Vagina (tissue), 2 donors: ENCODE results near the gene MYH8. TPM values are rescaled to one million over a fixed set of nuclear protein-coding genes. Genes with fewer than 3 reads are reported as not detected.

ENCODE experiments used
- DNase-seq, 2 donors: peaks; one replicate each; pipeline ENCODE4 v3.0.0-alpha.2; 2017; ENCODE audit errors: extremely low spot score in 2 of 2
- H3K27ac ChIP-seq: fragments of 200-600 bp; sonication (generic); one replicate; pipeline ENCODE4 v1.5.1; 2019
- H3K27me3 ChIP-seq: fragments of 200-600 bp; sonication (generic); one replicate; pipeline ENCODE4 v1.5.1; 2019
- H3K36me3 ChIP-seq, 2 donors: fragments of 200-600 bp; sonication (generic); one replicate each; pipeline ENCODE4 v1.5.1; 2017 to 2019
- H3K4me1 ChIP-seq: fragments of 200-600 bp; sonication (generic); one replicate; pipeline ENCODE4 v1.5.1; 2019
- H3K4me3 ChIP-seq, 2 donors: fragments of 200-600 bp; sonication (generic); 1 replicate in 1 of 2; 2 replicates in 1 of 2; pipeline ENCODE4 v1.5.1; 2016 to 2019
- H3K9me3 ChIP-seq: fragments of 200-600 bp; sonication (generic); one replicate; pipeline ENCODE4 v1.5.1; 2019
- POLR2A ChIP-seq, 2 donors: fragments of 450-650 bp; IDR thresholded peaks; one replicate each; pipeline ENCODE4 v1.6.1; 2017; ENCODE audit warnings: antibody characterized with exemption in 2 of 2, mild to moderate bottlenecking in 2 of 2, moderate library complexity in 2 of 2
- POLR2AphosphoS5 ChIP-seq, 2 donors: sonication (generic); formaldehyde crosslinking; IDR thresholded peaks; one replicate each; pipeline ENCODE4 v1.9.0; 2017; ENCODE audit warnings: antibody characterized with exemption in 2 of 2, mild to moderate bottlenecking in 2 of 2, low read depth in 1 of 2; ENCODE audit not compliant: insufficient read depth in 1 of 2
- intact Hi-C: fragments of 100-400 bp; cut with DNase I; formaldehyde crosslinking; loops from one replicate; pipeline ENCODE4 v1.15.1; 2023
- total RNA-seq: library from RNA; depleted of rRNA; stranded (reverse); fragments of >200 nt; gene quantifications from one replicate; pipeline ENCODE4 v1.2.3, GENCODE V29; 2016
- TF ChIP-seq, protein P1 (sequence below), 3 experiments: fragments of 450-650 bp in 2 of 3; fragments of 200-600 bp in 1 of 3; sonication (generic) in 1 of 3; IDR thresholded peaks; one replicate each; pipeline ENCODE4 v1.5.1; 2017 to 2019; ENCODE audit warnings: antibody characterized with exemption in 3 of 3, mild to moderate bottlenecking in 2 of 3, moderate library complexity in 2 of 3

The MYH8 gene
- total RNA-seq, 1 donor from 2014 or later = not detected

DNA sequence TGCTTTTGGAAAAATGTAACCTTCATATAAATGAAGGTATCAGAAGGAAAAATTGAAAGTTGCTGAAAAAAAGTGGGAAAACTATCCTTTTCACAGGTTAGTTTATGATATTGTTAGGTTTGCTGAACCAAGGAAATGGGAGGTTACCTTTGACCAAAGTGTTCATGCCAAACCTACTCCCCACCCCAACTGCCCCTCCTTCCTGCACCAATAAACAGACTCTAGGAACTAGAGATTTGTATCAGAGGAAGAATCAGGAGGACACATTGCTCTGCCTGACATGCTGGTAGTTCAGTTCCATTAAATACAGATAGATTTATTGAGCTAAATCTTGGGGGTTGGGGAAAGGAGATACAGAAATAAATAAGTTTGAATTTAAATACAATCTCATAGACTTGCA is 18.2 kb downstream of the MYH8 start:
- Histone ChIP-seq H3K36me3 (no peaks in the 10 kb centered on the region), H3K4me3 (no peak overlapping the region), H3K27me3 (no peaks in the 10 kb centered on the region), H3K9me3 (no peaks in the 10 kb centered on the region), H3K4me1 (no peaks in the 10 kb centered on the region), H3K27ac (no peak overlapping the region)
- intact Hi-C loops = no loop called here
- TF ChIP-seq, protein P1, sequence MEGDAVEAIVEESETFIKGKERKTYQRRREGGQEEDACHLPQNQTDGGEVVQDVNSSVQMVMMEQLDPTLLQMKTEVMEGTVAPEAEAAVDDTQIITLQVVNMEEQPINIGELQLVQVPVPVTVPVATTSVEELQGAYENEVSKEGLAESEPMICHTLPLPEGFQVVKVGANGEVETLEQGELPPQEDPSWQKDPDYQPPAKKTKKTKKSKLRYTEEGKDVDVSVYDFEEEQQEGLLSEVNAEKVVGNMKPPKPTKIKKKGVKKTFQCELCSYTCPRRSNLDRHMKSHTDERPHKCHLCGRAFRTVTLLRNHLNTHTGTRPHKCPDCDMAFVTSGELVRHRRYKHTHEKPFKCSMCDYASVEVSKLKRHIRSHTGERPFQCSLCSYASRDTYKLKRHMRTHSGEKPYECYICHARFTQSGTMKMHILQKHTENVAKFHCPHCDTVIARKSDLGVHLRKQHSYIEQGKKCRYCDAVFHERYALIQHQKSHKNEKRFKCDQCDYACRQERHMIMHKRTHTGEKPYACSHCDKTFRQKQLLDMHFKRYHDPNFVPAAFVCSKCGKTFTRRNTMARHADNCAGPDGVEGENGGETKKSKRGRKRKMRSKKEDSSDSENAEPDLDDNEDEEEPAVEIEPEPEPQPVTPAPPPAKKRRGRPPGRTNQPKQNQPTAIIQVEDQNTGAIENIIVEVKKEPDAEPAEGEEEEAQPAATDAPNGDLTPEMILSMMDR (IDR thresholded peaks at IDR 0.05) = no peak
- TF ChIP-seq POLR2A (IDR thresholded peaks at IDR 0.05) (no peak), POLR2AphosphoS5 (IDR thresholded peaks at IDR 0.05; ENCODE audit: insufficient read depth in 1 of 2, low read depth in 1 of 2) (no peak)
- no peak for DNase-seq

DNA sequence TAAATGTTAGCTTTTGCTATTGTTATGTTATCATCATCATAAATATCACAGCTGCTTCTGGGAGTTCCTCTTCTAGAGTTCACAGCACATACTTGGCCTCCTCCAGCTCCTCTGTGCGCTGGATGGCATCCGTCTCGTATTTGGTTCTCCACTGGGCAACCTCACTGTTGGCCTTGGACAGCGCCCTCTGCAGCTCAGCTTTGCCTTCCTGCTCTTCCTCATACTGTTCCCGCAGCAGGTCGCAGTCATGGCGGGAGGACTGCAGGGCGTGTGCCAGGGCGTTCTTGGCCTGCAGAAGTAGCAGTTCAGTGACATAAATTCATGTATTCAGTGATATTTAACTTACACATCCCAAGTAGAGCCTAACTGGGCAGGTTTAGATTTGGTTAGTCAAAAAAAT is 23.4 kb downstream of the MYH8 start:
- intact Hi-C loops = no loop called here
- no peaks in the 10 kb centered on the region for H3K27me3 ChIP-seq
- no peak for DNase-seq
- H3K27ac ChIP-seq = no peak overlapping the region
- no peak overlapping the region for H3K4me3 ChIP-seq
- TF ChIP-seq POLR2A (IDR thresholded peaks at IDR 0.05) (no peak), POLR2AphosphoS5 (IDR thresholded peaks at IDR 0.05; ENCODE audit: insufficient read depth in 1 of 2, low read depth in 1 of 2) (no peak)
- TF ChIP-seq, protein P1 (IDR thresholded peaks at IDR 0.05) = no peak
- no peaks in the 10 kb centered on the region for H3K9me3 ChIP-seq
- no peaks in the 10 kb centered on the region for H3K36me3 ChIP-seq
- H3K4me1 ChIP-seq = no peaks in the 10 kb centered on the region

DNA sequence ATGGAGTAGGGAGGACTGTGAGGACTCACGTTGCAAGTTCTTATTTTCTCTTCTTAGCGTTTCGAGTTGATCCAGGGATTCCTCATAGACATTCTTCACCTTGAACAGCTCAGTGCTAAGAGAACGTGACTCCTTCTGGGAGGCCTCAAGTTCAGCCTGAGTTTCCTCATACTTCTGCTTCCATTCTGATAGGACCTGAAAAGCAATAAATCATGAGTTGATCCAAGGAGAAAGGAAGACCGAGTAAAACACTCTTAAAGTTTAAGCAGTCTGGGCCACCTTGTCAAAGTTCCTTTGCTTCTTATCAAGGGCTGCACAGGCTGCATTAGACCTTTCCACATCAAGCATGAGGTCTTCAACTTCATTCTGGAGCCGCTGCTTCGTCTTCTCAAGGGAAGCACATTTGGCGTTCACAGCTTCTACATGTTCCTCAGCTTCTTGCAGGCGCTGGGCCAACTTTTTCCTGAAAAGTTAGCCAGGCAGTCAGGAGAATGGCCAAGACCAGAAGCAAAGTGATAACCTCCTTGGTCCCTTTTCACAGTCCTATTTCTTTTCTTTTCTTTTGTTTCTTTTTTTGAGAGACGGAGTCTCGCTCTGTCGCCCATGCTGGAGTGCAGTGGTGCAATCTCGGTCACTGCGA is 25.1 kb downstream of the MYH8 start:
- H3K4me1 ChIP-seq = no peaks in the 10 kb centered on the region
- TF ChIP-seq POLR2A (IDR thresholded peaks at IDR 0.05) (no peak), POLR2AphosphoS5 (IDR thresholded peaks at IDR 0.05; ENCODE audit: insufficient read depth in 1 of 2, low read depth in 1 of 2) (no peak)
- TF ChIP-seq, protein P1 (IDR thresholded peaks at IDR 0.05) = no peak
- DNase-seq = no peak
- no peaks in the 10 kb centered on the region for H3K27me3 ChIP-seq
- no peak overlapping the region for H3K4me3 ChIP-seq
- no peaks in the 10 kb centered on the region for H3K9me3 ChIP-seq
- no peak overlapping the region for H3K27ac ChIP-seq
- H3K36me3 ChIP-seq = no peaks in the 10 kb centered on the region
- intact Hi-C loops = no loop called here

DNA sequence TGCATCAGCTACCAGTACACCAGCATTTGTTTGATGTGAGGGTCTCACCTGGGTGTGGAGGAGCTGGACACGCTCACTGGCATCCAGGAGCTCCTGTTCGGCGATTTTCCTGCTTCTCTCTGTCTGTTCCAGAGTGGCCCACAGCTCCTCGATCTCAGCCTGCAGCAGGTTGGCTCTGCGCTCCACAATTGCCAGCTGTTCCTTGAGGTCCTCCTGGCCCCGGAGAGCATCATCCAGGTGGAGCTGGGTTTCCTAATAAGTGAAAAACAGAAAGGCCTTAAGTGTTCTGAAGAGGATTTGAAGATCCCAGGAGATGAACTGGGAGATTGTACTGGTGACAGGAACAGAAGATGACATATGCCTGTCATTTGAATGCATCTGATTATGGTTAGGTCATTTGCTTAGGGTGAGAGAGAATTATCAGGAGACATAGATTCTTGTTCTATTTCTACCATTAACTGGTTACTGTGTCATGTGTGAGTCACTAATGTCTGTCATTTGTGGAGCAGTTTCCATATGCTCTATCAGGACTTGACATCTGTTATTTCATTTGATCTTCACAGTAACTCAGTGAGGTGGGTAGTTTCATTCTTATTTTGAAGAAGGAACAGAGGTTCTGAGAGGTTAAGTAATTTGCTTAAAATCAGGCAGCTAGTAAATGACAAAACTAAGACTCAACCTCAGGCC is 27.4 kb downstream of the MYH8 start:
- no peak overlapping the region for H3K4me3 ChIP-seq
- H3K27me3 ChIP-seq = no peaks in the 10 kb centered on the region
- DNase-seq = no peak
- H3K4me1 ChIP-seq = no peaks in the 10 kb centered on the region
- no peak for TF ChIP-seq POLR2AphosphoS5 (IDR thresholded peaks at IDR 0.05; ENCODE audit: insufficient read depth in 1 of 2, low read depth in 1 of 2)
- no peak for TF ChIP-seq POLR2A (IDR thresholded peaks at IDR 0.05)
- TF ChIP-seq, protein P1 (IDR thresholded peaks at IDR 0.05) = no peak
- no peaks in the 10 kb centered on the region for H3K9me3 ChIP-seq
- intact Hi-C loops = no loop called here
- no peaks in the 10 kb centered on the region for H3K36me3 ChIP-seq
- H3K27ac ChIP-seq = no peak overlapping the region

DNA sequence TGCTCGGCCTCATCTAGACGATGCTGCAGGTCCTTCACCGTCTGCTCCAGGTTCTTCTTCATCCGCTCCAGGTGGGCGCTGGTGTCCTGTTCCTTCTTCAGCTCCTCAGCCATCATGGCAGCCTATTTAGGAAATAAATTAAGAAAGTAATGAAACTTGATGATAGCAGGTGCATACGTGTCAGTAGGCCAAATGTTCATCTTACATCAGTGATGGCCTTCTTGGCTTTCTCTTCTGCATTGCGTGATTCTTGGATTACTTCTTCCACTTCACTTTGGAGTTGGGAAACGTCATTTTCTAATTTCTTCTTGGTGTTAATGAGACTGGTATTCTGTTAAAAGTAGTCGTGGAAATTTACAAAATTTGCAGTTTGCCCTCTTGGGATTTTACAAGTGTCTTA is 28.9 kb downstream of the MYH8 start:
- H3K4me3 ChIP-seq = no peak overlapping the region
- TF ChIP-seq POLR2AphosphoS5 (IDR thresholded peaks at IDR 0.05; ENCODE audit: insufficient read depth in 1 of 2, low read depth in 1 of 2) = no peak
- TF ChIP-seq, protein P1 (IDR thresholded peaks at IDR 0.05) = no peak
- no peak for TF ChIP-seq POLR2A (IDR thresholded peaks at IDR 0.05)
- H3K27ac ChIP-seq = no peak overlapping the region
- H3K36me3 ChIP-seq = no peaks in the 10 kb centered on the region
- H3K9me3 ChIP-seq = no peaks in the 10 kb centered on the region
- intact Hi-C loops = no loop called here
- no peak for DNase-seq
- no peaks in the 10 kb centered on the region for H3K4me1 ChIP-seq
- no peaks in the 10 kb centered on the region for H3K27me3 ChIP-seq
